ENCODE results near the gene PADI6. TPM values are rescaled to one million over a fixed set of nuclear protein-coding genes. Genes with fewer than 3 reads are reported as not detected.

PADI6 gene
- total and polyA plus RNA-seq, 10 of the 15 experiments (the other 5 are each of a cell fraction or from before 2014, with no cell fraction given): not detected

DNA sequence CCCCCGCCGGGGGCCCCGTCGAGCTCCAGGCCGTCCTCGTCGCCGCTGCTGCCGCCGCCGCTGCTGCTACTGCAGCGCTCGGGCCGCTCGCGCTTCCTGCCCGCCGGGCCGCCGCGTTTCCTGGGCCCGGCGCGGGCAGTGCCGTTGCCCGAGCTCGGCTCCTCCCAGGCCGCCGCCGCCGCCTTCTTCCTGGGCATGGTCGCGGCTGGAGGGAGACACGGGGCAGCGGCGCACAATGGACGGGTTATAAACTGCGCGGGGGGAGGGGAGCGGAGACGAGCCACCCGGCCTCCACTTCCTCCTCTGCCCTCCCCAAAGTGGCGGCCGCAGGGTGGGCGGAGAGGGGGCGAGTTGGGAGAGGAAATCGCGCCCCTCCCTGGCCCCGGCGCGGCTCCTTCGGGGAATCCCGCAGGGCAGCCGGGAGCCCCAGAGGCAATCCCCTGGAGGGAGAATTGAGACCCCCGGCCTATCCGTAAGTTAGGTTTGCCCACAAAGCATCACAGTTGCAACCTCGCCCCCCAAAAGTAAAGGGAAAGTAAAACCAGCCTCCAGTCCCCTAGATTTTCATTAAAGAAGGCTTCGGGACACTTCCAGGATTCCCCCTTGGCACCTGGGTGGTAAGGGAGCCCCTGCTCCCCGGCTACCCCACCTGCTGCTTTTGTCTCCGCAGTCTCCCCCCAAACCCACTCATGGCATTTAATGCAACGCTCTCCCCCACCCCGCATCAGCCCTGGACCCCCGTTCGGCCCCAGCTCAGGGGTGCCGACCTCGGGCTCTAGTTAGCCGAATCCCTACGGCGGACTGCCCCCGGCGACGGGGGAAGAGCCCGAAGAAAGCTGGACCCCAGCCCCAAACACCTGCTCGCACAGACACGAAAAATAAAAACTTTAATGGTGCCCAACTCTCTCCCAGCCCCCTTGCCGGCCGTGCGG is 66.6 kb downstream of the PADI6 start (continued):
- TF ChIP-seq EZH2 (IDR thresholded peaks at IDR 0.05; ENCODE audit: borderline replicate concordance, control insufficient read depth, low read depth, low read length) (no peak), ATF7 (IDR thresholded peaks at IDR 0.05; ENCODE audit: low read depth) (no peak), BMI1 (IDR thresholded peaks at IDR 0.05; ENCODE audit: borderline replicate concordance) (no peak), MYC (IDR thresholded peaks at IDR 0.05; ENCODE audit: insufficient read depth, insufficient read length, insufficient replicate concordance, low read length, severe bottlenecking) (no peak), SMARCA5 (IDR thresholded peaks at IDR 0.05) (0 out of 2 replicates have a peak, but pooled peaks have one; percentile 67), STAT1 (conservative IDR thresholded peaks at IDR 0.05) (no peak), FOXK2 (IDR thresholded peaks at IDR 0.05) (no peak), HCFC1 (IDR thresholded peaks at IDR 0.05; ENCODE audit: low read length) (peak; percentile 25; the same call in 1 of the 2 replicates), POLR2A (IDR thresholded peaks at IDR 0.05; ENCODE audit: low read depth, low read length) (peak; percentile 84), SREBF1 (IDR thresholded peaks at IDR 0.05; ENCODE audit: low read length) (no peak), MXI1 (IDR thresholded peaks at IDR 0.05; ENCODE audit: low read depth, low read length) (0 out of 2 replicates have a peak, but pooled peaks have one; percentile 59), CREM (IDR thresholded peaks at IDR 0.05; ENCODE audit: low read depth) (peak; percentile 49), YY1 (IDR thresholded peaks at IDR 0.05; ENCODE audit: low read depth, low read length) (peak; percentile 76), ZSCAN29 (IDR thresholded peaks at IDR 0.05) (no peak), TBL1XR1 (IDR thresholded peaks at IDR 0.05; ENCODE audit: low read depth, low read length) (peak; percentile 64), IKZF2 (IDR thresholded peaks at IDR 0.05) (peak; percentile 66 to 70)
- TF ChIP-seq, protein P1, sequence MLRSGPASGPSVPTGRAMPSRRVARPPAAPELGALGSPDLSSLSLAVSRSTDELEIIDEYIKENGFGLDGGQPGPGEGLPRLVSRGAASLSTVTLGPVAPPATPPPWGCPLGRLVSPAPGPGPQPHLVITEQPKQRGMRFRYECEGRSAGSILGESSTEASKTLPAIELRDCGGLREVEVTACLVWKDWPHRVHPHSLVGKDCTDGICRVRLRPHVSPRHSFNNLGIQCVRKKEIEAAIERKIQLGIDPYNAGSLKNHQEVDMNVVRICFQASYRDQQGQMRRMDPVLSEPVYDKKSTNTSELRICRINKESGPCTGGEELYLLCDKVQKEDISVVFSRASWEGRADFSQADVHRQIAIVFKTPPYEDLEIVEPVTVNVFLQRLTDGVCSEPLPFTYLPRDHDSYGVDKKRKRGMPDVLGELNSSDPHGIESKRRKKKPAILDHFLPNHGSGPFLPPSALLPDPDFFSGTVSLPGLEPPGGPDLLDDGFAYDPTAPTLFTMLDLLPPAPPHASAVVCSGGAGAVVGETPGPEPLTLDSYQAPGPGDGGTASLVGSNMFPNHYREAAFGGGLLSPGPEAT (IDR thresholded peaks at IDR 0.05; ENCODE audit: low read depth): peak; percentile 58; the same call in 1 of the 2 replicates
- TF ChIP-seq, protein P2, sequence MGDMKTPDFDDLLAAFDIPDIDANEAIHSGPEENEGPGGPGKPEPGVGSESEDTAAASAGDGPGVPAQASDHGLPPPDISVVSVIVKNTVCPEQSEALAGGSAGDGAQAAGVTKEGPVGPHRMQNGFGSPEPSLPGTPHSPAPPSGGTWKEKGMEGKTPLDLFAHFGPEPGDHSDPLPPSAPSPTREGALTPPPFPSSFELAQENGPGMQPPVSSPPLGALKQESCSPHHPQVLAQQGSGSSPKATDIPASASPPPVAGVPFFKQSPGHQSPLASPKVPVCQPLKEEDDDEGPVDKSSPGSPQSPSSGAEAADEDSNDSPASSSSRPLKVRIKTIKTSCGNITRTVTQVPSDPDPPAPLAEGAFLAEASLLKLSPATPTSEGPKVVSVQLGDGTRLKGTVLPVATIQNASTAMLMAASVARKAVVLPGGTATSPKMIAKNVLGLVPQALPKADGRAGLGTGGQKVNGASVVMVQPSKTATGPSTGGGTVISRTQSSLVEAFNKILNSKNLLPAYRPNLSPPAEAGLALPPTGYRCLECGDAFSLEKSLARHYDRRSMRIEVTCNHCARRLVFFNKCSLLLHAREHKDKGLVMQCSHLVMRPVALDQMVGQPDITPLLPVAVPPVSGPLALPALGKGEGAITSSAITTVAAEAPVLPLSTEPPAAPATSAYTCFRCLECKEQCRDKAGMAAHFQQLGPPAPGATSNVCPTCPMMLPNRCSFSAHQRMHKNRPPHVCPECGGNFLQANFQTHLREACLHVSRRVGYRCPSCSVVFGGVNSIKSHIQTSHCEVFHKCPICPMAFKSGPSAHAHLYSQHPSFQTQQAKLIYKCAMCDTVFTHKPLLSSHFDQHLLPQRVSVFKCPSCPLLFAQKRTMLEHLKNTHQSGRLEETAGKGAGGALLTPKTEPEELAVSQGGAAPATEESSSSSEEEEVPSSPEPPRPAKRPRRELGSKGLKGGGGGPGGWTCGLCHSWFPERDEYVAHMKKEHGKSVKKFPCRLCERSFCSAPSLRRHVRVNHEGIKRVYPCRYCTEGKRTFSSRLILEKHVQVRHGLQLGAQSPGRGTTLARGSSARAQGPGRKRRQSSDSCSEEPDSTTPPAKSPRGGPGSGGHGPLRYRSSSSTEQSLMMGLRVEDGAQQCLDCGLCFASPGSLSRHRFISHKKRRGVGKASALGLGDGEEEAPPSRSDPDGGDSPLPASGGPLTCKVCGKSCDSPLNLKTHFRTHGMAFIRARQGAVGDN (IDR thresholded peaks at IDR 0.05): 0 out of 2 replicates have a peak, but pooled peaks have one; percentile 29
- TF ChIP-seq, protein P3, sequence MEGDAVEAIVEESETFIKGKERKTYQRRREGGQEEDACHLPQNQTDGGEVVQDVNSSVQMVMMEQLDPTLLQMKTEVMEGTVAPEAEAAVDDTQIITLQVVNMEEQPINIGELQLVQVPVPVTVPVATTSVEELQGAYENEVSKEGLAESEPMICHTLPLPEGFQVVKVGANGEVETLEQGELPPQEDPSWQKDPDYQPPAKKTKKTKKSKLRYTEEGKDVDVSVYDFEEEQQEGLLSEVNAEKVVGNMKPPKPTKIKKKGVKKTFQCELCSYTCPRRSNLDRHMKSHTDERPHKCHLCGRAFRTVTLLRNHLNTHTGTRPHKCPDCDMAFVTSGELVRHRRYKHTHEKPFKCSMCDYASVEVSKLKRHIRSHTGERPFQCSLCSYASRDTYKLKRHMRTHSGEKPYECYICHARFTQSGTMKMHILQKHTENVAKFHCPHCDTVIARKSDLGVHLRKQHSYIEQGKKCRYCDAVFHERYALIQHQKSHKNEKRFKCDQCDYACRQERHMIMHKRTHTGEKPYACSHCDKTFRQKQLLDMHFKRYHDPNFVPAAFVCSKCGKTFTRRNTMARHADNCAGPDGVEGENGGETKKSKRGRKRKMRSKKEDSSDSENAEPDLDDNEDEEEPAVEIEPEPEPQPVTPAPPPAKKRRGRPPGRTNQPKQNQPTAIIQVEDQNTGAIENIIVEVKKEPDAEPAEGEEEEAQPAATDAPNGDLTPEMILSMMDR (IDR thresholded peaks at IDR 0.05 in 2 of 3, conservative IDR thresholded peaks at IDR 0.05 in 1 of 3; ENCODE audit: control insufficient read depth in 2 of 3, extremely low read depth in 1 of 3, insufficient read depth in 1 of 3, low read depth in 3 of 3, low read length in 3 of 3): no peak
- TF ChIP-seq, protein P4, sequence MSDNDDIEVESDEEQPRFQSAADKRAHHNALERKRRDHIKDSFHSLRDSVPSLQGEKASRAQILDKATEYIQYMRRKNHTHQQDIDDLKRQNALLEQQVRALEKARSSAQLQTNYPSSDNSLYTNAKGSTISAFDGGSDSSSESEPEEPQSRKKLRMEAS (IDR thresholded peaks at IDR 0.05; ENCODE audit: low read depth, low read length): no peak
- TF ChIP-seq, protein P5, sequence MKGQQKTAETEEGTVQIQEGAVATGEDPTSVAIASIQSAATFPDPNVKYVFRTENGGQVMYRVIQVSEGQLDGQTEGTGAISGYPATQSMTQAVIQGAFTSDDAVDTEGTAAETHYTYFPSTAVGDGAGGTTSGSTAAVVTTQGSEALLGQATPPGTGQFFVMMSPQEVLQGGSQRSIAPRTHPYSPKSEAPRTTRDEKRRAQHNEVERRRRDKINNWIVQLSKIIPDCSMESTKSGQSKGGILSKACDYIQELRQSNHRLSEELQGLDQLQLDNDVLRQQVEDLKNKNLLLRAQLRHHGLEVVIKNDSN (IDR thresholded peaks at IDR 0.05; ENCODE audit: borderline replicate concordance, extremely low read length, insufficient read depth, low read depth, low read length): no peak
